Astrocyte (in vitro differentiated cells and primary cell): ENCODE data around the gene TOR2A.

Experiments used
- CTCF ChIP-seq: IDR thresholded peaks from 2 replicates; pipeline ENCODE4 v1.5.1; 2011; ENCODE audit warnings: low read depth, mild to moderate bottlenecking, inconsistent platforms, low read length, moderate library complexity; ENCODE audit not compliant: insufficient read depth
- EZH2 ChIP-seq: IDR thresholded peaks from 2 replicates; pipeline ENCODE4 v1.6.1; 2012; ENCODE audit warnings: mild to moderate bottlenecking, low read length, inconsistent platforms; ENCODE audit not compliant: insufficient read depth

- no peak for TF ChIP-seq CTCF
- TF ChIP-seq EZH2, result no peak
Measured at GRCh38 chr9:127712867-127713266, 22.2 kb downstream of the TOR2A start.
